CD4-positive, alpha-beta T cell treated with Interferon alpha-2 for 1 hour (primary cell): ENCODE data around the gene RAB3C.
"Not testable (repeated sequence)": the region's sequence is repeated elsewhere in the genome, so short reads cannot be mapped to it uniquely, and the experiment has no call there.

Experiments used
- DNase-seq, 2 donors: peaks; one replicate each; pipeline ENCODE4 v3.0.0-alpha.2; 2020 to 2022

RAB3C gene, protein sequence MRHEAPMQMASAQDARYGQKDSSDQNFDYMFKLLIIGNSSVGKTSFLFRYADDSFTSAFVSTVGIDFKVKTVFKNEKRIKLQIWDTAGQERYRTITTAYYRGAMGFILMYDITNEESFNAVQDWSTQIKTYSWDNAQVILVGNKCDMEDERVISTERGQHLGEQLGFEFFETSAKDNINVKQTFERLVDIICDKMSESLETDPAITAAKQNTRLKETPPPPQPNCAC

DNA sequence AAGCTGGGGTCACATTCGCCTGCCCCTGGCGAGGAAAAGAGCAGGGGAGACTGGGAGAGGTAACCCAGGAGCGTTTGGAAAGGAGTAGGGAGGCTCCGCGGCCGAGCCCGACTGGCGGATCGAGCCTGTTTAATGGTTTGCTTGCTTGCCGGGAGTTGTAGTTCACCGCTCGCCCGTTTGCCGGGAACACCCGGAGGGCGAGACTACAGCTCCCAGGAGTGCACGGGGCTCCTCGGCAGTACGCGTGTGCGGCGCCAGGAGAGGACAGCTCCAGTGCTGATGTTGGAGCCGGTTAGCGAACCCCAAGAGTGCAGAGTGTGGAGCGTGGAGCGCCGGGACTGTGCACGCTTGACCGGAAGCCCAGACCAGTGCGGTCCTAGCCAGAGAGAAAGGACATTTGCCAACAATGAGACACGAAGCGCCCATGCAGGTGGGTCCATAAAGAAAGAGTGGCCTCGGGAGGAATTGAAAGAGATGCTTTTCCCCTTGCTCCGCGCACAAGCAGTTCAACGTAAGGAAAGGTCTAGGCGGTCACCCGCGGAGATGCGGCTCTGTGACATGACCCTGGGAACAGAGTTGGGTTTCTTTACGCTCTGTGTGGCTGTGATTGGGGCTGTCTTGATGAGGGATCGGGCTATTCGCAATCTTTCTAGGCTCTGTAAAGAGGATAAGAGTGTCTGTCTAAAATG, at the start of gene RAB3C:
RAB3C (plus strand) TSS at position 273 of the 689 bp plus-strand sequence; CDS start at position 407, 134 bp downstream.
- DNase-seq = peak; percentile 53 to 82

DNA sequence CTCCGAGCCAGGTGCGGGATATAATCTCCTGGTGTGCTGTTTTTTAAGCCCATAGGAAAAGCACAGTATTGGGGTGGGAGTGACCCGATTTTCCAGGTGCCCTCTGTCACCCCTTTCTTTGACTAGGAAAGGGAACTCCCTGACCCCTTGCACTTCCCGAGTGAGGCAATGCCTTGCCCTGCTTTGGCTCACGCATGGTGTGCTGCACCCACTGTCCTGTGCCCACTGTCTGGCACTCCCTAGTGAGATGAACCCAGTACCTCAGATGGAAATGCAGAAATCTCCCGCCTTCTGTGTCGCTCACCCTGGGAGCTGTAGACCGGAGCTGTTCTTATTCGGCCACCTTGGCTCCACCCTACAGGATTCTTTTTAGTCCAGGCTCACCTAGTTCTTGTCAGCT, 40.9 kb upstream of the RAB3C start:
- not testable (repeated sequence) for DNase-seq

DNA sequence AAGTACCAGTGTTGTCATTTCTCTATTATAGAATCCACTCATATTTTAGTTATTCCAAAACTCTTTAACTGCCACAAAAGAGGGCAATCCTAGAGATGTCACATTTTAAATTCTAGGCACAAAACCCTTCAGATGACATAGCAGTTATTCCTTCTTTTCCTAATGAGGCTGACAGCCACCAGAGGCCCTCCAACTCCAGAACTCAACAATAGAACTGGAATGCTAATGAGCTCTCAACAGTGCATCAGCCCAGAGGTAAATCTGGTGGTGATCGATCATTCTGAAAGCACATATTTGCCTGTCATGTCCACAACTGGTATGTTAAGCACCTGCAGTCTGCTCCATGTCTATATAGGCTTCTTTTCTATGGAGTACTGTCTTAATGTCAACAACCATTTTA, 40.2 kb upstream of the RAB3C start:
- no peak for DNase-seq

DNA sequence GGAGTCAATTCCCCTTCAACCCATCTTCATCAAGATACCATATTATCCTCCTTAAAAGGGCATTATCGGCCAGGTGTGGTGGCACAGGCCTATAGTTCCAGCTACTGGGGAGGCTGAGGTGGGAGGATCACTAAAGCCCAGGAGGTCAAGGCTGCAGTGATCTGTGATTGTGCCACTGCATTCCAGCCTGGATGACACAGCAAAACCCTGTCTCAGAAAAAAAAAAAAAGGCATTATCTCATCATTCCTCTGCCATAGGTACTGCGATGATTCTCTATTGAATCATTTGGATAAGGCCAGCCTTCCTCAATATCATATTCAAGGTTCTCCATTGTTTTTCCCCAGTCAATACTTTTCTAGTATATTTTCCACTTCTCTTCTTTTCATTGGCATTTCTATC, 39.2 kb upstream of the RAB3C start:
- no peak for DNase-seq

DNA sequence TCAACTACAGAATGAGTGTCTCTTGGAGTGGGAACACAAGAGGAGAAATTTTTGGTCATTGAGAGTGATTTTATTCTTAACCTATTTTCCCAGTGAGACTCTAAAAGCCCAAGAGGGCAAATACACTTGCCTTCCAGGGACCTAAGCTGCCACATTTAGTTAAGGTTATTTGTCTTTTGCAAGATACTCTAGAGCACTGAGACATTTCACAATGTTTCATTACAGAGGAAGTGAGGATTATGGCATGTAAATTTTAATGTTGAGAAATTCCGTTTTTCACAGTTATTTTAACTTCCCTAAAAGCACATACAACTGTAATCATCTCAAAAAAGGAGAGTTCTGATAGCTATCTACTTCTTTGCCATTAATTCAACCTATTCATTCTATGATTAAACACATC, 38.7 kb upstream of the RAB3C start:
- no peak for DNase-seq

DNA sequence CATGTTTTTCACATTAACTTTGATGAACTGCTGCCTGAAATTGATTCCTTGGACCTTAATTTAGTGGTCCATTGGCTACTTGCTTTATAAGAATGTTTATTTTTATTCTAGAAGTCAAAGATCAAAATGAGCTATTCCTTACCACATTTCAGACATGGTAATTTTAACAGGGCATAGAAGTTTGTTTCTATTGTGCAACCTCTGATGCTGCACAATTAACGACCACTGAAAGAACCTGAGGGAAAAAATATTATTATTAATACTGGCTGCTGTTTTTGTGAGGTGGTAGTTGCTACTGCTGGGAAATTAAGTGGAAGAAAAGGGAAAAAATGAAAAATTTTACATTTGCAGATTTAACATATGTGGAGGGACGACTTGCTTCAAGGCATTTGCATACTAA, 37.9 kb upstream of the RAB3C start:
- DNase-seq = no peak

DNA sequence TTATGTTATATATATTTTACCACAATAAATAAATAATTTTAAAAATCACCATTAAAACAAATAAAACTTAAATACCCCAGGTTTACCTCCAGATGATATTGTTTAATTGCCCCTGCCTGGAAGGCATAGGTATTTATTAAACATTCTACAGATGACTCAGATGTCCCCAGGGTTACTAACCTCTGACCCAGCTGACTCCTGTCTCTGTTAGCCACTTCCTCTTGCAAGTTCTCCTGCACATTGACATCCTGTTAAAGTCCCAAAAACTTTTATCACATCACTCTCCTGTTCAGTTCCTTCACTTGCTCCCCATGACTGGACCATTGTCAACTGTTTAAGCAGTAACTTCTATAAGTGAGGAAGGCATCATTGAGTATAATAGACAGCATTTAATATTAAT, 37.0 kb upstream of the RAB3C start:
- DNase-seq = peak in 1 of 2 donors; percentile 16

DNA sequence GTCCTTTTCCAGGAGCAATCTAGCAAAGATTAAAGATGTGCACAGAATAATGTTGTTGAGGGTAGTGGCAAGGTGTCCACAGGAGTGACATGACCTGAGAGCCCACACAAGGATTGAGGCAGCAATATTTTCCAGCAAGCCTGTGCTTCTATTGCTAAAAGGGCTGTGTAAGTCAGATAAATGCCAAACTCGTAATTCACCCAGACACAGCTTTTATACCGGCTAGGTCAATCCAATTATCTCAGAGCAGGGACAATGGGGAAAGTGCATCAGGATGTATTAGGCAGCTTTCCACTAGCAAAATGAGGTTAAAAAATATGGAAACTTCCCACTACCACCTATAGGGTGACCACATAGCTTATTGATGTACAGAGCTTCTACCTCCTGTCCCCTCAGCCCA, 34.8 kb upstream of the RAB3C start:
- DNase-seq = no peak

DNA sequence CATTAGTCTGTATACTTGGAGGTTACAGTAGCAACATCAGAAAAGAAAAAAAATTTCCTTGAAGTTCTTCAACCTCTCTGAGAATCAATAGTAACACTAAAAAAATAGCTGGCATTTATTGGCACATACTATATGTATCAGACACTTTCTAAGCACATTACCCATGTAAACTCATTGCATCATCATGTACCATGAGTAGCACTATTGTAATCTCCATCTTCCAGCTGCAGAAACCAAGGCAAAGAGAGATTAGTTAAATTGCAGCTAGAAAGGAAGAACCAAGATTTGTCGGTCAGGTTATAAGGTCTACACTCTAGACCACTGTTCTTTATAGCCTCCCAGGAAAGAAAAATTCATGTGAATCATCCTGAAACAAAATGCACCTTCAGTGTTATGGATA, 31.4 kb upstream of the RAB3C start:
- DNase-seq = no peak

DNA sequence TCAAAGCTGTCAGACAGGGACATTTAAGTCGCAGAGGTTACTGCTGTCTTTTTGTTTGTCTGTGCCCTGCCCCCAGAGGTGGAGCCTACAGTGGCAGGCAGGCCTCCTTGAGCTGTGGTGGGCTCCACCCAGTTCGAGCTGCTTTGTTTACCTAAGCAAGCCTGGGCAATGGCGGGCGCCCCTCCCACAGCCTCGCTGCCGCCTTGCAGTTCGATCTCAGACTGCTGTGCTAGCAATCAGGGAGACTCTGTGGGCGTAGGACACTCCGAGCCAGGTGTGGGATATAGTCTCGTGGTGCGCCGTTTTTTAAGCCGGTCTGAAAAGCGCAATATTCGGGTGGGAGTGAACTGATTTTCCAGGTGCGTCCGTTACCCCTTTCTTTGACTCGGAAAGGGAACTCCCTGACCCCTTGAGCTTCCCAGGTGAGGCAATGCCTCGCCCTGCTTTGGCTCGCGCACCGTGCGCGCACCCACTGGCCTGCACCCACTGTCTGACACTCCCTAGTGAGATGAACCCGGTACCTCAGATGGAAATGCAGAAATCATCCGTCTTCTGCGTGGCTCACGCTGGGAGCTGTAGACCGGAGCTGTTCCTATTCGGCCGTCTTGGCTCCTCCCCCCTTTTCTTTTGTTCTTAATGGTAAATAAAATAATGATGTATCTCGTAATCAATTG, 25.1 kb upstream of the RAB3C start:
- DNase-seq = not testable (repeated sequence)

DNA sequence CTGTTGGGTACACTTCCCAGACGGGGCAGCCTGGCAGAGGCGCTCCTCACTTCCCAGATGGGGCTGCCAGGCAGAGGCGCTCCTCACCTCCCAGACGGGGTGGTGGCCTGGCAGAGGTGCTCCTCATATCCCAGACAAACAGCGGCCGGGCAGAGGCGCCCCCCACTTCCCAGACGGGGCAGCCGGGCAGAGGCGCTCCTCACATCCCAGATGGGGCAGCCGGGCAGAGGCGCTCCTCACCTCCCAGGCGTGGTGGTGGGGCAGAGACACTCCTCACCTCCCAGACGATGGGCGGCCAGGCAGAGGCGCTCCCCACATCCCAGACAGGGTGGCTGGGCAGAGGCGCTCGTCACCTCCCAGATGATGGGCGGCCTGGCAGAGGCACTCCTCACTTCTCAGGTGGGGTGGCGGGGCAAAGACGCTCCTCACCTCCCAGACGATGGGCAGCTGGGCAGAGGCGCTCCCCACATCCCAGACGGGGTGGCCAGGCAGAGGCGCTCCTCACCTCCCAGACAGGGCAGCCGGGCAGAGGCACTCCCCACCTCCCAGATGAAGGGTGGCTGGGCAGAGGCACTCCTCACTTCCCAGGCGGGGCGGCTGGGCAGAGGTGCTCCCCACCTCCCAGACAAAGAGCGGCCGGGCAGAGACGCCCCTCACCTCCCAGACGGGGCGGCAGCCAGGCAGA, 19.7 kb upstream of the RAB3C start:
- not testable (repeated sequence) for DNase-seq

DNA sequence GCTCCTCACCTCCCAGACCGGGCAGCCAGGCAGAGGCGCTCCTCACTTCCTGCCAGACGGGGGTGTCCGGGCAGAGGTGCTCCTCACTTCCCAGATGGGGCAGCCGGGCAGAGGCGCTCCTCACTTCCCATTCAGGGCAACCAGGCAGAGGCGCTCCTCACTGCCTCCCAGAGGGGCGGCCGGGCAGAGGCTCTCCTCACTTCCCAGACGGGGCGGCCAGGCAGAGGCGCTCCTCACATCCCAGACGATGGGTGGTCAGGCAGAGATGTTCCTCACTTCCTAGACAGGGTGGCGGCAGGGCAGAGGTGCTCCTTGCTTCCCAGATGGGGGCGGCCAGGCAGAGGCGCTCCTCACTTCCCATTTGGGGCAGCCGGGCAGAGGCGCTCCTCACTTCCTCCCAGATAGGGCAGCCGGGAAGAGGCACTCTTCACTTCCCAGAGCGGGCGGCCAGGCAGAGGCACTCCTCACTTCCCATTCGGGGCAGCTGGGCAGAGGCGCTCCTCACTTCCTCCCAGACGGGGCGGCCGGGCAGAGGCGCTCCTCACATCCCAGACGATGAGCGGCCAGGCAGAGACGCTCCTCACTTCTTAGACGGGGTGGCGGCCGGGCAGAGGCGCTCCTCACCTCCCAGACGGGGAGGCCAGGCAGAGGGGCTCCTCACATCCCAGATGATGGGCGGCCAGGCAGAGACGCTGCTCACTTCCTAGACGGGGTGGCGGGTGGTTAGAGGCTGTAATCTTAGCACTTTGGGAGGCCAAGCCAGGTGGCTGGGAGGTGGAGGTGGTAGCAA, 18.6 kb upstream of the RAB3C start:
- DNase-seq = not testable (repeated sequence)

DNA sequence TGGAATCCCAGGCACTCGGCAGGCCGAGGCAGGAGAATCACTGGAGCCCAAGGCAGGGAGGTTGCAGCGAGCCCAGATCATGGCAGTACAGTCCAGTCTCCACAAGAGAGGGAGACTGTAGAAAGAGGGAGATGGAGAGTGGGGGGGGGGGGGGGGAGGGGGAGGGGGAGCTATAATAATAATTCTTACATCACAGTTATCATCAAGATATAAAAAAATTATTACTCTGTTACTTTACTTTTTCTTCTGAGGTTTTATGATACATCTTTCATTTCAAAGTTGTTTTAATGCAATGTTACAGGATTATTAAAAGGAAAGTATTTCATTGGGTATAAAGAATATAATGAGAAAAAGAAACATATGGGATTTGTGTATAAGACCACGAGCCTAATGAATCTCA, 17.8 kb upstream of the RAB3C start:
- DNase-seq = no peak

DNA sequence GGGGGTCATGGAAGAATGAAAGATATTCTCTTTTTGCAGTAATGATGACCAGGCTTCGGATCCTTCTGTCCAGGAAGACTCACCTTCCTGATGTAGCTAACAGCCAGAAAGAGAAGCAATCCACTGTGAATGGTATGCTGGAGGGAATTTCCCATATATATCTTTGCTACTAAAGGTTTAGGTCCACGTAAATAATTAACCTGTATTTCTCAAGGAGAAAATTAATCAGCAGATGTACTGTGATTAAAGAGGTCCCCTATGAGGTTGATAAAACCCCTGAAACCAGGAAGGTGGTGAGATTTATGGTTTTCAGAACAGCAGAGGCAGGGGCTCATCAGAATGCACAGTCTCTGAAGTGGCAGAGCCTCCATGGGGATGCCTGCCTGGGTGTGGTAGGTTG, 11.4 kb upstream of the RAB3C start:
- DNase-seq = no peak

DNA sequence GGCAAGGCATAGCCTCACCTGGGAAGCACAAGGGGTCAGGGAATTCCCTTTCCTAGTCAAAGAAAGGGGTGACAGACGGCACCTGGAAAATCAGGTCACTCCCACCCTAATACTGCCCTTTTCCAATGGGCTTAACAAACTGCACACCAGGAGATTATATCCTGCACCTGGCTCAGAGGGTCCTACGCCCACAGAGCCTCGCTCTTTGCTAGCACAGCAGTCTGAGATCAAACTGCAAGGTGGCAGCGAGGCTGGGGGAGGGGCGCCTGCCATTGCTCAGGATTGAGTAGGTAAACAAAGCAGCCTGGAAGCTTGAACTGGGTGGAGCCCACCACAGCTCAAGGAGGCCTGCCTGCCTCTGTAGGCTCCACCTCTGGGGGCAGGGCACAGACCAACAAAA, 9.9 kb upstream of the RAB3C start:
- DNase-seq = not testable (repeated sequence)

DNA sequence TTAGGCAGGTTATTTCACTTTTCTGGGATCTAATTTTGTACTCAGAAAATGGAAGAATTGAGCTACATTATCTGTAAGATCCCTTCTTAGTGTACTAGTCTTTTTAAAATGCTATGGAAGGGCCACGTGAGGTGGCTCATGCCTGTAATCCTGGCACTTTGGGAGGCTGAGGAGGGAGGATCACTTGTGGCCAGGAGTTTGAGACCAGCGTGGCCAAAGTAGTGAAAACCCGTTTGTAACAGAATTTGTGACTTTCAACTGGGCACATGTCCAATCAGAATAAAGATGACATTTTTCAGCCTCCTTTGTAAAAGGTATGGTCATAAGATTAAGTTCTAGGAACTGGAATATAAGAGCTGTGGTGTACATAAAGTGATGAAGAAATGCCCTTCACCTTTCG, 3.1 kb upstream of the RAB3C start:
- DNase-seq = no peak

DNA sequence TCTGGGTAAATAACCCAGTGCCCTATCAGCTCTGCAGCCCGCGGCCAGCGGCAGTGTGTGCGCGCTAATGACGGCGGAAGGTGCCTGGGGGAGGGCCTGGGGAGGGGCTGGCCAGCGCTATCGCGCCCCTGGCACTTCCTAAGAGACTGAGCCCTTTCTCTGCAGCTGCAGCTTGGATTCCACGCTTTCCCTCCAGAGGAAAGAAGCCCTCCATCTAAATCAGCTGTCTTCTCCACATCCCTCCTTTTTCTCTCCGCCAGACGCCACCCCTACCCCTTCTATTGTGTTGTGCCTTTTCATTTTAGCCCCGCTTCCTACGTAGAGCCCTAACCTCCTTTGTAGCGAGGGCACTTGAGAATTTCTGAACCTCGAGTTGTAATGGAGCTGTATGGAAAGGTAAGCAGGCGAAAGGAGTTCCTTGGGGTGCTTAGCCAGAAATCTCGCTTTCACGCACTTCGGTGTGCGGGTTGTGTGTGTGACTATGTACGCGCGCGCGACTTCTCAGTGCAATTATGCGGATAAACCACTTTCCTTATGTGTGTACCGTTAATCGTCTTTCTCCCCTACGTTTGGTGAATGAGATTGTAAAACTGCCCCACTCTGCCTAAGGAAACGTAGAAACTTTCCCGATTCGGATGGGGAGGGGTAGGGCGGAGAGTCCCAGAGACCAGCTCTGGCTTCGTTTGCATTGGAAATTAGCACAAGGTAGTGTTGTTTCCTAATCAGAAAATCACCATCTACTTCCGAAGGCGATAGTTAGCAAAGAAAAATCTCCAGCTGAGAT, 664 bp upstream of the RAB3C start:
- no peak for DNase-seq

DNA sequence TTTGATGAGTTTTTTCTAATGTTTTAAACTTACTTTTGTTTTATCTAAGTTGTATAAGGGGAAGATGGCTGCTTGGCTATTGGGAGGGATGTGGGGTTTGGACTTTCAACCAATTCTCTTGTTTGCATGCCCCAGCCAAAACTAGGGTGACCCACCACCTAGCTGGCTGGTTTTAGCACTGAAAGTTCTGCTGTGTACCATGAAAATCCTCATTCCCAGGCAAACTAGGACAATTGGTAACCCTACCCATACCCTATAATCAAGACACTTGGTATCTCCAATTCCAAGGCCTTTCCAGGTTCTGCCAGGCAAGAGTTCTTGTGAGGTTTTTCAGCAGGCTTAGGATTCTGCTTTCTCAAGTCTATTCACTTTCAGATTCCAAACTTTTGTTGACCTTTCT, 13.1 kb downstream of the RAB3C start:
- DNase-seq = no peak

DNA sequence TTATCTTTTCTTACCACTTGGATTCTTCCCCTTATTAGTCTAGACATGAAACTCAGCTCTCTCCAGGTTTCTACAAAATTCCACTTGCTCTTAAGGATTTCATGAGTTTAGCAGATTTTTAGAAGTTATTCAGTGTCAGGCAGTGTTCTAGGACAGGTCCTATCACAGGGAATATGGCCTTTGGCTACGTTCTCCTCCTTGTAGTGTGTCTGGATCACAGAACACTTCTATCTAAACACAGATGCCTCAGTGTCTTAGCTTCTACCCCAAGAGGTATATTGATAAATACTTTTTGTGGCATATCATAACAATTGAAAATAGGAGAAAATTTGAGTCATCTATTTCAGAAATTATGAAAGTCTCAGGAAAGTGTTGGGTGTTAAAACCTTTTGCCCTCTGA, 15.6 kb downstream of the RAB3C start:
- DNase-seq = no peak

DNA sequence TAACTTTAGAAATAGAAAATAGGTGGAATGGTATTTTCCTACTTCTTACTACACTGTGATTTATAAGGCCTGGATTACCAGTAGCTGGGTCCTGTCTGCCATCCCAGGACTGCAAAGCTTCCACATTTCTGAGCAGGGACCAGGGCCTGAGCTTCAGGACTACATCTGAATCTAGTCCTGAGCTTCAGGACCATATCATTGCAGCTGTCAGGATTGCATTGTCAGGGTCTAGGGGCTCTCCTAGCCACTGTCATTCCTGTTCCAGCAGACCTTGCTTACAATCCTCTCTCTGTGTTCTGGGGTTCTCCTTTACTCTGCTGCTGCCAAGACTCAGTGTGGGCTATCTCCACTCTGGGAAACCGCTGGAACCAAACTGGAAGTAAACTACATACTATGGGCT, 16.3 kb downstream of the RAB3C start:
- DNase-seq = no peak

DNA sequence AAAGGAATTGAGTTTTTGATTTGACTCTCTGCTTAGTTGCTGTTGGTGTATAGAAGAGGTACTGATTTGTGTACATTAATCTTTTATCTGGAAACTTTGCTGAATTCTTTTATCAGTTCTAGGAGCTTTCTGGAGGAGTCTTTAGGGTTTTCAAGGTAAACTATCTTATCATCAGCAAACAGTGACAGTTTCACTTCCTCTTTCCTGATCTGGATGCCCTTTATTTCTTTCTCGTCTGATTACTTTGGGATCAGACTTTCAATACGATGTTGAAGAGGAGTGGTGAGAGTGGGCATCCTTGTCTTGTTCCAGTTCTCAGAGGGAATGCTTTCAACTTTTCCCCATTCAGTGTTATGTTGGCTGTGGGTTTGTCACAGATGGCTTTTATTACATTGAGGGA, 17.7 kb downstream of the RAB3C start:
- DNase-seq = not testable (repeated sequence)

DNA sequence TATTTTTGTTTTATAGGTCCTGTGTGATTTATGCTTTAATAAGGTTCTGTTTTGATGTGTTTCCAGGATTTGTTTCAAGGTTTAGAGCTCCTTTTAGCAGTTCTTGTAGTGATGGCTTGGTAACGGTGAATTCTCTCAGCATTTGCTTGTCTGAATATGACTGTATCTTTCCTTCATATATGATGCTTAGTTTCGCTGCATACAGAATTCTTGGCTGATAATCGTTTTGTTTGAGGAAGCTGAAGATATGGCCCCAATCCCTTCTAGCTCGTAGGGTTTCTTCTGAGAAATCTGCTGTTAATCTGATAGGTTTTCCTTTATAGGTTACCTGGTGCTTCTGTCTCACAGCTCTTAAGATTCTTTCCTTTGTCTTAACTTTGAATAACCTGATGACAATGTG, 20.0 kb downstream of the RAB3C start:
- DNase-seq = not testable (repeated sequence)
